ENCODE data around the gene GDPD5.
A peak's percentile ranks its signal among the peaks of the same experiment; 100 is the strongest.

The GDPD5 gene

GRCh38 chr11:75434886-75435570 lies 90.7 kb downstream of the GDPD5 start:
- DNase-seq (ENCODE audit: low read depth) = no peak
- H3K4me3 ChIP-seq (ENCODE audit: low read length) = no peak overlapping the region
- TF ChIP-seq, protein P1, sequence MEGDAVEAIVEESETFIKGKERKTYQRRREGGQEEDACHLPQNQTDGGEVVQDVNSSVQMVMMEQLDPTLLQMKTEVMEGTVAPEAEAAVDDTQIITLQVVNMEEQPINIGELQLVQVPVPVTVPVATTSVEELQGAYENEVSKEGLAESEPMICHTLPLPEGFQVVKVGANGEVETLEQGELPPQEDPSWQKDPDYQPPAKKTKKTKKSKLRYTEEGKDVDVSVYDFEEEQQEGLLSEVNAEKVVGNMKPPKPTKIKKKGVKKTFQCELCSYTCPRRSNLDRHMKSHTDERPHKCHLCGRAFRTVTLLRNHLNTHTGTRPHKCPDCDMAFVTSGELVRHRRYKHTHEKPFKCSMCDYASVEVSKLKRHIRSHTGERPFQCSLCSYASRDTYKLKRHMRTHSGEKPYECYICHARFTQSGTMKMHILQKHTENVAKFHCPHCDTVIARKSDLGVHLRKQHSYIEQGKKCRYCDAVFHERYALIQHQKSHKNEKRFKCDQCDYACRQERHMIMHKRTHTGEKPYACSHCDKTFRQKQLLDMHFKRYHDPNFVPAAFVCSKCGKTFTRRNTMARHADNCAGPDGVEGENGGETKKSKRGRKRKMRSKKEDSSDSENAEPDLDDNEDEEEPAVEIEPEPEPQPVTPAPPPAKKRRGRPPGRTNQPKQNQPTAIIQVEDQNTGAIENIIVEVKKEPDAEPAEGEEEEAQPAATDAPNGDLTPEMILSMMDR (conservative IDR thresholded peaks at IDR 0.05; ENCODE audit: low read length) = no peak

DNA sequence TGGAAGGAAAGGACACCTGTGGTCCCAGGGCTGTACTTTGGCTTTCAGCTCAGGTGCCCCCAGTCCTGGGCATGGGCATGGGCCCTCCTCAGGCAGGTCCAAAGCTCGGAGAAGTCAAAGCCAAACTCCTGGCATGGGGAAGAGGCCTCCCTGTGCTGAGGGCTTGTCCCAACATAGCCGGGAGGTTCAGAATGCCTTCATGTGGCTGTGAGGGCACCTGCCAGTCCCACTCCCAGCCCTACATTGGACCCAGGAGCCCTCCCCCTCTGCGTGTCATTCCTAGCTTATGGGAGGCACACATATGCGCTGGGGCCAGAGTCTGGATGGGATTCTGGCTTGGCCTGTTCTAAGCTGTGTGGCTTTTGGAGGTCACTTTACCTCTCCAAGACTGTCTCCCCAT lies 91.7 kb downstream of the GDPD5 start:
- TF ChIP-seq, protein P1 (conservative IDR thresholded peaks at IDR 0.05; ENCODE audit: low read length) = no peak
- H3K4me3 ChIP-seq (ENCODE audit: low read length) = no peak overlapping the region
- DNase-seq (ENCODE audit: low read depth) = no peak

DNA sequence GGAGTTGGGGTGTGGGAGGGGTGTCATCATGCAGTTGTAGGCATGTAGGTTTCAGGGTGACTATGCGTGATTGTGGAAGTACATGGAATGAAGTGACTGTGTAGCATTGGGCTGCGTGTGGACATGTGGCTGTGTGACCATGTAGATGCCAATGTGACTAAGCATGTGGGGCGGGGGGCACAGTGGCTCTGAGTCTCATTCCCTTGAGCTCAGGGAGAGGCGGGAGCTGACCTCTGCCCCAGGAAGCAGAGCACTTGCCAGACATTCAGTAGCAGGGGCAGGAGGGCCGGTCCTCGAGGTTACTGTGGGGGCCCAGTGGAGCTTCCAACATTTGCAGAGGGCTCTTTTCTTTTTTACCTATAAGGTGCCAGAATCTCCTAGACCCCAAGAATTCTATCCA lies 92.3 kb downstream of the GDPD5 start:
- H3K4me3 ChIP-seq (ENCODE audit: low read length) = no peak overlapping the region
- TF ChIP-seq, protein P1 (conservative IDR thresholded peaks at IDR 0.05; ENCODE audit: low read length) = no peak
- no peak for DNase-seq (ENCODE audit: low read depth)

DNA sequence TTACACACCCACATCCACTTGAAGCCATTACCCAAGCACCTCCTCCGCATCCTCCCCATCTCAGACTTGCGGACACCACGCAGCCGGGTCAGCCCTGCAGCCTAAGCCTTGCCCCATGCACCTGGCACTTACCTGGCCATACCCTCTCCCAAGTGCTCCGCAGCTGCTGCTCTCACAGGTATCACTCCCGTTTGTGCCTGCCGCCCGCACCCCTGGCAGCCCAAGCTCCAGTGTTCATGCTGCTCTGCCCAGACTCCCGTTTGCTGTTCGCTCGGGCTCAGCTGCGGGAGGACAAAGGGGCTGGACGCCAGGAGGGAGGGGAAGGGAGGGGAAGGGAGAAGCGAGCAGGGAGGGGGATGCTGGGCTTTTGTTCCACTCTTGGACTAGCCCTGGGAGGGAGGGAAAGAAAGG lies 92.8 kb downstream of the GDPD5 start, which contains the start of gene KLHL35:
Gene KLHL35 (minus strand): TSS at position 293 of the 411 bp plus-strand sequence. CDS start 2,574 bp downstream, outside the sequence.
- no peak for DNase-seq (ENCODE audit: low read depth)
- TF ChIP-seq, protein P1 (conservative IDR thresholded peaks at IDR 0.05; ENCODE audit: low read length) = no peak
- no peak within 1 kb of the TSS for H3K4me3 ChIP-seq (ENCODE audit: low read length)

- H3K4me3 ChIP-seq (ENCODE audit: low read length) = no peak overlapping the region
- no peak for DNase-seq (ENCODE audit: low read depth)
- TF ChIP-seq, protein P1 (conservative IDR thresholded peaks at IDR 0.05; ENCODE audit: low read length) = 0 out of 2 replicates have a peak, but pooled peaks have one; percentile 6
Measured at GRCh38 chr11:75431533-75432525, 93.9 kb downstream of the GDPD5 start.

DNA sequence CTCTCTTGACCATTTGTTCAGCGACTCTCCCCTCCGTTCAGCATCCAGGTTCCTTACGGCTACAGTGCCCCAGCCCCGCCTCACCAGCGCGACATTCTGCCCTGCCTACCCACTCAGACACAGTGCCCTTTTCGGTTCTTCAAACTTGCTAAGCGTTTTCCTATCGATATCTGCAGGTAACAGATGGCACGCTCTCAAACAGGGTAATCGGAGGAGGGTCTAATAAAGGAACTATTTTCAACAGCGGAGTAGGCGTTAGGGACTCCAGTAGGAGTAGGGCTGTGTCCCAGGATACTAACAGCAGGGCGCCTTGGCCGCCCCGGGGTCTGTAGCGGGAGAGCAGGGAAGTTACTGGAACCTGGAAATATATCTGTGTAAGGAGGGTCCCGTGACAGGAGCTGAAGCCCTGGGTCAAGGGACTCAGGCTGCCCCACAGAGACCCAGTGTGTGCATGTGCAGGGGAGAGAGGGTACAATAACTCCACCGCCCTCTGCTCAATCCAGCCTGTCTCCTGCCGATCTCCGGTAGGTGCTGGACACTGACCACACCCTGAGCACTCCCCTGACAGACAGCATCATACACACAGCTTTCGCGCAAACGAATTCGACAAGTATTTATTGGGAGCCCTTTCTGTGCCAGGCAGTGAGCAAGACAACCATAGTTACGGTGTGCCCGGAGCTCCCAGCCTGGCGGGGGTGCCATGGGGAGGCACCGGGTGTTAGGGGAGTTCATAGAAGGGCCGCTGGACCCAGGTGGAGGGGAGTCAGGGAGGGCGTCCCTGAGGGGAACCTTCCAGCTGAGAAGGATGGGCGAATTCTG lies 94.8 kb downstream of the GDPD5 start:
- DNase-seq (ENCODE audit: low read depth) = no peak
- H3K4me3 ChIP-seq (ENCODE audit: low read length) = peak overlapping the region; percentile 37
- TF ChIP-seq, protein P1 (conservative IDR thresholded peaks at IDR 0.05; ENCODE audit: low read length) = no peak

Measured in AG10803 (cell line).